GM19397 (cell line): ENCODE results near the gene PLCB3.

Experiments
- ATAC-seq: cut with Tn5 transposase; IDR thresholded peaks from one replicate; pipeline ENCODE4 v1.9.1; 2021; ENCODE audit warnings: mild to moderate bottlenecking, moderate library complexity; ENCODE audit not compliant: unreplicated experiment

PLCB3 gene

DNA sequence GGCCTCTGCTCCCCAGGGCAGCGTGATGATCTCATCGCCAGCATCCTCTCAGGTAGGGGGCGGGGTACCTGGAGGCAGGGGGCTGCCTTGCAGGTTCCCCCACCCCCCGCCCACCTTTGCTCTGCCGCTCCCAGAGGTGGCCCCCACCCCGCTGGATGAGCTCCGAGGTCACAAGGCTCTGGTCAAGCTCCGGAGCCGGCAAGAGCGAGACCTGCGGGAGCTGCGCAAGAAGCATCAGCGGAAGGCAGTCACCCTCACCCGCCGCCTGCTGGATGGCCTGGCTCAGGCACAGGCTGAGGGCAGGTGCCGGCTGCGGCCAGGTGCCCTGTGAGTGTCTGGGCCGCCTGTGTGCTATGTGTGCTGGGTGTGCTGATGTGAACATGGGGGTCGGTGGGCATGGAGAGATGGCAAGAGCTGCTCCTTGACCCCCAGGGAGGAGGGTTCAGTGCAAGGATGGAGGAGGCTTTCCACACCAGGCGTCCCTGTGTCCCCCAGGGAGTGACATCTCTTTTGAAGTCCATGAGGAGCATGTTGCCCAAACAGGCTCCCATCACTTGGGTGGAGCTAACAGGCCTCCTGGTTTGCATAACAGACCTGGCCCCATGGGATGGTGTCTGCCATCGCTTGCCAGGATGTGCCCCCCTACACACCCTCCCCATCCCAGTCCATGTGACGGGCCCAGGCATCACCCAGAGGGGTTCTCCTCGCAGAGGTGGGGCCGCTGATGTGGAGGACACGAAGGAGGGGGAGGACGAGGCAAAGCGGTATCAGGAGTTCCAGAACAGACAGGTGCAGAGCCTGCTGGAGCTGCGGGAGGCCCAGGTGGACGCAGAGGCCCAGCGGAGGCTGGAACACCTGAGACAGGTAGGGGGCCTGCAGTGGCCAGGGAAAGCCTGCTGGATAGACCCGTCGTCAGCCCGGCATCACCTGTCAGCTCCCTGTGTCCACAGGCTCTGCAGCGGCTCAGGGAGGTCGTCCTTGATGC, 14.1 kb downstream of the PLCB3 start:
- no peak for ATAC-seq

DNA sequence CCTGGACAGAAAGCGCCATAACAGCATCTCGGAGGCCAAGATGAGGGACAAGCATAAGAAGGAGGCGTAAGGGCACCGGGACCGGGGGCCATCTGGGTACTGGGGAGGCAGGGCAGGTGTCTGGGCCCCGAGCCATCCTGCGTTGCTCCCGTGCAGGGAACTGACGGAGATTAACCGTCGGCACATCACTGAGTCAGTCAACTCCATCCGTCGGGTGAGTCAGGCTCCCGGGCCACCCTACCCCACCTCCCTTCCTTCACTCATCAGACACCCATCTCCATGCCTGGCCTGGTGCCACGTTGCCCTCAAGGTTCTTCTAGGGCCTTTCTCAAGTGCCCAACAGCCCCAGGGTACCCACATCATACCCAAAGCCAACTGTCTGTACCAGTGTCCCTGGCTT, 15.0 kb downstream of the PLCB3 start:
- no peak for ATAC-seq

DNA sequence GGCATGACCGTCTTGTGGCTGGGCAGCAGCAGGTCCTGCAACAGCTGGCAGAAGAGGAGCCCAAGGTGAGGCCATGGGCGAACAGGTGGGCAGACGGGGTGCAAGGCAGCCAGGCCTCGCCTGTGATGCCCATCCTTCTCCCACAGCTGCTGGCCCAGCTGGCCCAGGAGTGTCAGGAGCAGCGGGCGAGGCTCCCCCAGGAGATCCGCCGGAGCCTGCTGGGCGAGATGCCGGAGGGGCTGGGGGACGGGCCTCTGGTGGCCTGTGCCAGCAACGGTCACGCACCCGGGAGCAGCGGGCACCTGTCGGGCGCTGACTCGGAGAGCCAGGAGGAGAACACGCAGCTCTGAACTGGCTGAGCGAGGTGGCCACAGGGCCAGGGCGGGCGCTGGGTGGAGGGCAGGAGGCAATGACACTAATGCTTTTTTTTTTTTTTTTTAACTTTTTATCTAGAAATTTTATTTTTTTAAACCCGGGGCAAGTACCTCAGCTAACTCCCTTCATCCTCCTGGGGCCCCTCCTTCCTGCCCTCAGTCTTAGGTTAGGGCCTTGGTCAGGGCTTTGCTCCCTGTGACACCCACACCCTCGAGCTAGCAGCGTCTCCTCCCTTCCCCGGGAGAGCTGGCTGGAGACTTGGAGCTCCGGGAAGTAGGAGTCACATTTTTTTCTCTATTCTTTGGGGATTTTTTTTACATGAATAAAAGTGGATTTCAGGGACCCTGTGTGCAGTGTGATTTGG, 16.0 kb downstream of the PLCB3 start:
- no peak for ATAC-seq

DNA sequence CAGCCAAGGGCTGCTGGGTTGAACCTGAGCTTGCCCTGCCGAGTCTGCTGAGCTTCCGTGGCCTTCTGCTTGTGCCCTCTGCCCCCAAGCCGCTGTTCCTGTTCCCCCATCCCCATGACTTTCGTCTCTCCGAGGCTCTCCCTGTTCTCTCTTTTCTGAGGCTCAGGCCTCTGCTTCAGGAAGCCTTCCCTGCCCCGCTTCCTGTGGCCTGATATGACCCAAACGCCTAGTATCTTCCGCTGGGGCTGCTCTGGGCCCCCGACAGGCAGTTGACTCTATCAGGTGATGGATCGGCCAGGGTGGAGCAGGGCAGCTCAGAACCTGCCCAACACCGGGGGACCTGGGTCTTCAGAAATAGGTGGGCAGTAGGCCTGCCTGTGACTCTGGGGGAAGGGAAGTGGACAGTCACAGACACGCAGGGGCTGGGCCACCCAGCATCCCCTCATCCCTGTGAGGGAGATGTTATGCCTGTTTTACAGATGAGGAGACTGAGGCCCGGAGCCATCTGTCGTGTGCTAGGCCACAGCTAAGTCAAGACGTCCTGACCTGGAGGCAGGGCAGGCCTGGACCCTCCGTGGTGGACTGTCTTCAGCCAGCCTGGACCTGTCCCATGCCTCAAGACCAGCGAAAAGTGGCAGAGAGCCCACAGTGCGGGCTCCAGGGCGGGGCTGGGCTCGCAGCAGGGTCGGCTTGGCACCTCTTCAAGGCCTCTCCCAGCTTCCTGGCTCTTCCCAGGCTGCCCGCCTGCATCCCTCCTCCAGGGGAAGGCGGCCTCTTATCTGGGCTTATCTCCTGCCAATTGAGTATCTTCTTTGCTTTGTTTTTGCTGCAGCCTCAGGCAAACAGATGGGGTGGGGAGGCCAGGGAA, 16.9 kb downstream of the PLCB3 start:
- no peak for ATAC-seq

DNA sequence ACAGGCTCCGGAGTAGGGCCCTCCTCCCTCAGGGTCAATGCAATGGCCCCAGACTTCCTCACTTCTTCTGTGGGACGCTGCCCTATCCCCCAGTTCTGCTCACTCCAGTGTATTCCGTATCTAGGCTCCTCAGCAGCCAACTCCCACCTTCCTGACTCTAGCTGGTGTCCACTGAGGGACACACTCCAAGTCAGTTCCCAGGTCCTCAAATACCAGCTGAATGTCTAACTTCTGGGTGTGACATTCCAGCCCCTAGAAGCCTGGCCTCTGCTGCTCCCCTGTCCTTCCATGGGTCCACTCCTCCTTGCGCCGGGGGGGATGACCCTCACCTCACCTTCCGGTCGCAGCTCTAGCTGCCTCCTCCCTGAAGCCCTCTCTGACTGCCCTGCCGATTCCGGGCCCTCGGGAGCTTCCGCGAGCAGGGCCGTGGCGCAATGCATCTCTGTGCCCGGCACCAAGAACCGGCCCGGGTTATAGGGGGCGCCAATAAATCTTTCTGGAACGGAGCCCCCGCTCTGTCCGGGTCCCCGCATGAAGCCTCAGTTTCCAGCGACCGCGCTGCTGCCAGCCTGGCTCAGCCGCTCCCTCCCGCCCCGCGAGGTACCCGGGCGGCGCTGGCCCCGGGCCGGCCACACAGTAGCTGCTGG, 17.7 kb downstream of the PLCB3 start:
- peak; percentile 16 for ATAC-seq

DNA sequence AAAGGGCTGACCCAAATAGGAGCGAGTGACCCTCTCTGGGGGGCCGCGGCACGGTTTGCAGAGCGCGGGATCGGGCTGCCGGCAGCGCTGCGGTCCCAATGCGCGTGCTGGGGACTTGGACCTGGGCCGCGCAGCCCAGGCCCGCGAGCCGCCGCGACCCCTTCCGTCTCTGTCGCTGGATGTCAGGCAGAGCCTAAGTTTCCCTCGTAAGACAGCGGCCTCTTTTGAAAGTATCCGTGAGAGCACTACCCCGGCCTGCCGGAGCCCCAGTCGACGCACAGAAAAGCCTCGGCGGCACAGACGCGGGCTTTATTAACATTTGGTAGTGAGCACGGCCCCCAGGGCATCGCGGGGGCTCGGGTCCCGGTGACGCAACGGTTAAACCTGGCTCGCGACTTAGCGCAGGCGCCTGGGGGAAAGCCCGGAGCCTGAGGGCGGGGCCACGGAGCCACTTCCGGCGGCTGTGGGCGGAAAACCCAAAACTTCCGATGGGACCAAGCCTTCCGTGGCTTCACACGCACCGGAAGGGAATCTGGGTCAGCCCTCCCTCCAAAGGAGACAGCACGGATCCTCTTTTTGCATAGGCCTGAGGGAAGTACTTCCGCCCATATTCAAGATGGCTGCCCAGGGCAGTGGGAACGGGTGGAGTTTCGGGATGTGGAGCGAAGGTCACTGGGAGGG, 18.4 kb downstream of the PLCB3 start:
- ATAC-seq, result peak; percentile 58

DNA sequence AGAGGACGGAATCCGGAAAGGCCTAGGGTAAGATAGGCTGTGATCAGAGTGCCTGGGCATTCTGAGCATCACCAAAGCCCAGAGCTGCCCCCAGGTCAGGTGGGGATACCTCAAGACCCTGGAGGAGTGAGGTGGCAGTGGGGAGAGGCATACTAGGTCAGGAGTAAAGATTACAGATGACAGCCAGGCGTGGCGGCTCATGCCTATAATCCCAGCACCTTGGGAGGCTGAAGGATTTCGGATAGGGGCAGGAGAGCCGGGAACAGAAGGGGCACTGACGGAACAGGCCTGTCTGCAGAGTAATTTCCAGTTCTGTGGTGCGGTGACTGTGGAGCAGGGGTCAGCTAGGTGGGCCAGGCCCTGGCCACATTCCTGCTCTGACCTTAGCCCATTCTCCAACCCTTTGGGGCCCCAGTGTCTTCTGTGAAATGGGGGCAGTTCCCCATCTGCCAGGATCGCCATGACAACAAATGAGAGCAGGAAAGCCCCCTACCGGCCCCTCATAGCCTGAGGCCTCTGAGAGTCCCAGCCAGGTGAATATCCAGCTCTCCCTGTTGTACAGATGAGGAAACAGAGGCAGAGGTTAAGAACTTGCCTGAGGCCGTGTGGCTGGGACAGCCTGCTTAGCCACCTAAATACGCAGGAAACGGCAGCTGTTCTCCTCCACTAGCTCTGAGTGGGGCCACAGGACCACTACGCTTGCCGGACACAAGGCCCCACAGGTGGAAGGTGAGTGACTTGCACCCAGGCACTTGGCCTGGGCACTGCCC, 23.9 kb downstream of the PLCB3 start:
- ATAC-seq, result no peak

DNA sequence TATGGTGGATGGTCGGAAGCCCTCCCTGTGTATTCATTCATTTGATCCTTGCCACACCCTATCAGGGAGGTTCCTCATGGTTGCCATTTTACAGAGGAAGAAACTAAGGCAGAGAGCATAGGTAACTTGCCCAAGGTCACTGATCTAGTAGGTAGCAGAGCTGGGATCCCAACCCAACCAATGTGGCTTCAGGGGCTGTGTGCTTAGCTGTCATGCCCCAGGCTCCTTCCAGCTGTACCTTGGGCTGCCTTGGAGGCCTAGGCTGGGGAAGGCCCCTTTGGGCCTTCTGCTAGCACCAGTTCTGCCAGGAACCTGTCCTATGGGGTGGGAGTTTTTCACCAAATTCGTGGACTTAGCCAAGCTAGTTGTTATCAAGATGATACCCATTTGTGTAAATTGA, 24.5 kb downstream of the PLCB3 start:
- ATAC-seq, result no peak

DNA sequence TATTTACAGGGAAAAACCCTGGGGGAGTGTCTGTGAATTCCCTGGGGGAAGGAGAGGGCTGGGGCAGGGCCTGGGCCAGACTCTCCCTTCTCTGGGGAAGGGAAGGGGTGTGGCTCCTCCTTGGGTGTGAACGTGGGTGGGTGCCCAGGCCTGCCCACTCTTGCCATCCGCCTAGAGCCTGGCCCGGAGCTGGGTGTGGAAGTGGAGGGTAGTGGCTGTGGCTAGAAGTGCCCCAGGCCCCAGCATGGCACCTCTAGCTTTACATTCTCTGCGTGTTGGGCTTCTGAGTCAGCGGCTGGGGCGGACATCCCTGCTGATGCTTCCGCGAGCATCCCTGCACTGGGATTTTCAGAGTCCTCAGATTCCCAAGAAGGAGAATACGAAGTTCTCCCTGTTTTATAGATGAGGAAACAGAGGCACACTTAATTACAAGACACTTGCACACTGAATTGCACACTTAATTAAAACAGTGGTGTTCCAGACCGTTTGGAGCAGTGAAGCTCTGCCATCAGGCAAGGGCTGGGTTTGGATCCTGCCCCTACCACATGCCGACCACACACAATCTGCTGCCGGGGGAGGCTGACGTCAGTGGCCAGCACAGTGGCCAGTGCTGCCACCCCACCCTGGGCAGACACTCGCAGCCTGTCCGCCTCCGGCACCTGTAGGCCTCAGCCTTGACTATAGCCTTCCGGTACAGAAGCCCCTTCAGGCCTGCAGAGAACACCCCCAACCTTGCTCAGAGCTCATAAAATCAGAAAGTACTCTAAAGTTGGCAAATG, 25.5 kb downstream of the PLCB3 start:
- ATAC-seq, result no peak

DNA sequence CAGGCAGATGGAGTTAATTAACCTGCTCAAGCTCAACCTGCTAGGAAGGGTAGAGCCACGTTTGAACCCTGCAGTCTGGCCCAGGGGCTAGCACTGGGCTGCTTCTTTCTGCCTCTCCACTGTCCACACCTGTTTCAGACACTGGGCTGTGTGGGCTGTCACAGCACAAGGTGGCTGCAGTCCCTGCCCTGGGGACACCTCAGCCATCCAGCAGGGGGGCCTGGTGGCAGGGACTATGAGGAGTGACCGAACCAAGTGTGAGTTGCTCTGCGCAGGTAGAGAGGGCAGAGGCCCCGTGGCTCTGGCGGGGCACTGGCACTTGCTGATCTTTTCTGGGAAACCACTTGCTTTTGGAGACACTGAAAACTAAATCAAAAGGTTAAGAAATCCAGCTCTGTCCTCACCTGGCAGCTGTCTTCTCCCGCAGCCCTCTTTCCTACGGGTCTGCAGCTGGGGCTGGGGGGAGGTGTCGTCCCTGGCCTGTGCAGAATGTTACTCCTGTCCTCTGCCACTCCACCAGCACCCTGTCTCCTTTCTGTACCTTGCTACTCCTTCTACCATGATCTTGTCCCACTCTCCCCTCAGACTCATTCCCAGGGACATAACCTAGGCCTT, 27.4 kb downstream of the PLCB3 start:
- ATAC-seq, result no peak

DNA sequence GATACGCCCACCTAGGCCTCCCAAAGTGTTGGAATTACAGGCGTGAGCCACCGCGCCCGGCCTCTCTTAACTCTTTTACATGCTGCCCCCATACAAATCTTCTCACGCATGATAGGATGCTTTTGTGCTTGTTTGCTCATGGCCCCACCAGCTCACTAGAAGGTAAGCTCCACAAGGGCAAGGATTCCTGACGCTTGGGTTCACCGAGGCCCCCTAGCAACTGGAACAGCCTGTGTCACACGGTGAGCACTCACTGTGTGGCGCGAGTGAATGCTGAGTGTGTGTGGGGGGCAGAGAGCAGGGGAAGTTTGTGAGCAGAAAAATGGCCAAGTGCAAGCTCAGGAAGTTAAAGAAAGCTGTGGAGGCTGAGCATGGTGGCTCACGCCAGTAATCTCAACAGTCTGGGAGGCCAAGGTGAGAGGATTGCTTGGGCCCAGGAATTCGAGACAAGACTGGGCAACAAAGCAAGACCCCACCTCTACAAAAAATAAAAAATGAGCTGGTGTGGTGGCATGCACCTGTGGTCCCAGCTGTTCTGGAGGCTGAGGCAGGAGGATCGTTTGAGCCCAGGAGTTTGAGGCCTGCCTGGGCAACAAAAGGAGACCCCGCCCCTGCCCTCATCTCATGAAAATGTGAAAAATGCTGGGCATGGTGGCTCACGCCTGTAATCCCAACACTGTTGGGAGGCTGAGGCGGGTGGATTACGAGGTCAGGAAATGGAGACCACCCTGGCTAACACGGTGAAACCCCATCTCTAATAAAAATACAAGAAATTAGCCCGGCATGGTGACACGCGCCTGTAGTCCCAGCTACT, 30.8 kb downstream of the PLCB3 start:
- no peak for ATAC-seq

DNA sequence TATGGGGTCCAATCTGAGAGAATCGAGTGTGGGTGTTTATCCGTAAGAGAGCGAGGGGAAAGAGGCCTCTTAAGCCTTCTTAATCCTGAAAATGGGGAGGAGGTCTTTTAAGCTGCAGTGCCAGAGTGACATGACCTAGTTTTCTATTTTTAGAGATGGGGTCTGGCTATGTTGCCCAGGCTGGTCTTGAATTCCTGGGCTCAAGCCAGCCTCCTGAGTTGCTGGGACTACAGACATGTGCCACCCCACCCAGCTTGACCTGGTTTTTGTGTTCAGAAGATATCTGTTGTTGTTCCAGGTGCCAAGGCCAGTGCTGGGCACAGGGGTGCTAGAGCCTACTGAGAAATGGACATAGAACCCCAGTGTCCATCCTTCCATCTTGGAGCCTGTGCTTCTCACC, 31.8 kb downstream of the PLCB3 start:
- no peak for ATAC-seq

DNA sequence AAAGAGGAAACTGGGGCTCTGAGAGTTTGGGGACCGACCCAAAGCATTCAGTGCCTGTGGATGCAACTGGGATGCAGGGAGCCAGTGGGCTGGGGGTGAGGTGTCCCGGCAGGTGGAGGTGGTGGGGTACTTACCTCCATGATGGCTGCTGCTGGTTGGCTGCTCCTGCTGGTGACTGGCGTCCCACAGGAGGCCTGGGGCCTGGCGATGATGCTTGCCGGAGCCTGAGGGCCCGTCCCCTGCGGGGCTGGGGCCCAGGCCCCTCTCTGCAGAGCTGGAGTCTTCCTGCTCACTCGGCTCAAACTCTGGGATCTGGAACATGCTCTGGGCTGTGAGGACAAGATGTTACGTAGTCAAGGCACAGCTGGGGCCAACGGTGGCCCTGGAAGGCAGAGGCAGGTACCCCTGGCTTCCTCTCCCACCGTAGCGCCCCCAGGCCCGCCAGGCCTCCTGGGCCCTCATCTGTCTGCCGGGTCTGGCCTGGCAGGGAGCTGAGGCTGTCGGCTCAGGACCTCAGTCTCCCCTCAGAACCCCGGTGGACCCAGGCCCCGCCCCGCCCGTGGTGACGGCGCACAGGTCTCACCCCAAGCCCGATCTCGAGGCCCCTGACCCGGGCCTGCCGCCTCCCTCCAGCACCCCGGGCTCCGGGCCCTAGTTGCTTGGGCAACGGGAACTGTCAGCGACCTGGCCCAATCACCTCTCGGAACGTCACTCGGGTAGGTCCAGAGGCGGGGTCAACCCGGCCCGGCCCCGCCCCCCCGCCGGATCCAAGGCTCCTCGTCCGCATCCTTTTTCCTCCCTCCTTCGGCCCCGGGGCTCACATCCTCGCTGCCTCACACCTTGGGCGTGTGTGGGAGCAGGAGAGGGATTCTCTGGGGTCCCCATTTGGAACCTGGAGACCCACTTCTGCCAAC, 33.0 kb downstream of the PLCB3 start, which contains the start of gene BAD:
TSS of gene BAD (minus strand) at position 618 of the 914 bp plus-strand sequence. CDS start at position 321, 297 bp downstream.
- ATAC-seq, result peak; percentile 66

DNA sequence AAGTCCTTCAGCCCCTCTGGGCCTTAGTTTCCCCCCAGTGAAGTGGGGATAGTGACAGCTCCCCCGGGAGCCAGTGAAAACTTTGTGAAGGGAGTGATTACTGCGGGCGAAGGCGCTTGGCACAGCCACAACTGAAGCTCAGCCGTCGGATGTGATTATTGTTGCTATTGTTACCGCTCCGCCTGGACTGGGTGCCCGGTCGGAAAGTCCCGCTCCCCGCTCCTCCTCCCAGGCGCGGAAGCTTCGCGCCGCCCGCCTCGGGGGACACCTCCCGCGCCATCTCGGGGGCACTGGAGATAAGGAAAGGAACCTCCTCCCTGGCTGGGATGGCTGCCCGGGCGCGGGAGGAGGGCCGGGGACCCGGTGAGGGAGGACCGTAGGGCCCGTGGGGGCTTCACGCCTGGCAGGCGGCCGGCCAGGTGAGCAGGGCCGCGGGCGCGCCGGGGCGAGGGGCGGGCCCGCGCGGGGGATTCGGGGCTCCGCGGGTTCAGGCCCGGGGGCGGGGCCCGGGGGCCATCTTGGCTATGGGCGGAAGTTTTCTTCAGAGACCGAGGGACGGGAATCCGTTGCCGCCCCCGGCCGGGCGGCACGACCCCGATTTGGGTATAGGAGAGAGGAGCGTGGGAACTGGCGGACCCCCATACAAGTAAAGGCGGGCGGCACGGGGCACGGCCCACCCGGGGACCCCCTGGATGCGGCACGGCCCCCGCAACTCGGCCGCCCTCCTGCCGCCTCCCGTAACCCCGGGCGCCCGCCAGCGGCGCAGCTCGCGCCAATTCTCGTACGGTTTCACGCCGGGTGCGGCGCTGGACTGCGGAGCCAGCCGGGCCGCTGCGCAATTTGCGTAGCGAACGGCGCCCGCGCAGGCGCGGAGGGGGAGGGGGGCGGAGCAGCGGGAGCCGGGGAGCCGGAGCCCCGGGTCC, 33.9 kb downstream of the PLCB3 start, which contains the start of gene GPR137:
TSS of gene GPR137 (plus strand) at position 887 of the 923 bp plus-strand sequence. CDS start 677 bp downstream, outside the sequence.
- ATAC-seq, result peak; percentile 56
